ENCODE data around the gene ABCD2.
"Not testable (repeated sequence)": the region's sequence is repeated elsewhere in the genome, so short reads cannot be mapped to it uniquely, and the experiment has no call there.

Gene ABCD2

DNA sequence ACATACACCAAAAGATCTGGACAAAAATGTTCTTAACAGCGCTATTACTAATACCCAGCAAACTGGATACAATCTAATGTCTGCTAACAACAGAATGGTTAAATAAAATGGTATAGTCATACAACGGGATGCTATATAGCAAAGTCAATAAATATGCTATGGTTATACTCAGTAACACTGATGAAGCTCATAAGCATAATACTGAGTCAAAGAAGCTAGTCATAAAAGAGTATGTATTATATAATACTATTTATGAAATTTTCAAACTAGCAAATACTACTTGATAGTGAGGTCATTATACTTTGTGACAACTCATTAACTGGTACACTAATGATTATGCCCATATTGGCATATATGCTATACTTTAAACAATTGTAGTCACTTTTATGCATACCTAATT is 7.4 kb downstream of the ABCD2 start:
- no peak for DNase-seq (ENCODE audit: low read depth)

GRCh38 chr12:39611818-39612217 is 7.8 kb downstream of the ABCD2 start:
- no peak for DNase-seq (ENCODE audit: low read depth)

- no peak for DNase-seq (ENCODE audit: low read depth)
Measured at GRCh38 chr12:39610436-39611025, 9.1 kb downstream of the ABCD2 start.

- DNase-seq (ENCODE audit: low read depth), result no peak
Measured at GRCh38 chr12:39606712-39607423, 12.7 kb downstream of the ABCD2 start.

GRCh38 chr12:39605996-39606395 is 13.6 kb downstream of the ABCD2 start:
- DNase-seq (ENCODE audit: low read depth), result no peak

GRCh38 chr12:39605501-39605900 is 14.1 kb downstream of the ABCD2 start:
- DNase-seq (ENCODE audit: low read depth), result no peak

DNA sequence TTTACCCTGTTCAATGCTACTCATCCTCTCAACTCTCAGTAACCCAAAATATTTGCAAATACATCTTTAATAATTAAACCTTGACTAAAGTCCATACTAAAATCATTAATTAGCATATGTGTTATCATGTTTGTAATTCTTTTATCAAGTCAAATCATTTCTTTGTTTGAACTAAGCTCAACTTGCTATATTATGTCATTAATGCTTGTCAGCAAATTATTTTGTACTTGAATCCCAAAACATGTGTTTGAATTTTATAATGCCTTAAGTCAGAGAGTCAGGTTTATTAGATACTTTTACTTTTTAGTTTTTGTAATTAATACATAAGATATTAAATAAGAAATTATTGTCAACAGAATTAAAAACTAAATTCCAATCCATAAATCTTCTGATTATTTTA is 16.5 kb downstream of the ABCD2 start:
- no peak for DNase-seq (ENCODE audit: low read depth)

DNA sequence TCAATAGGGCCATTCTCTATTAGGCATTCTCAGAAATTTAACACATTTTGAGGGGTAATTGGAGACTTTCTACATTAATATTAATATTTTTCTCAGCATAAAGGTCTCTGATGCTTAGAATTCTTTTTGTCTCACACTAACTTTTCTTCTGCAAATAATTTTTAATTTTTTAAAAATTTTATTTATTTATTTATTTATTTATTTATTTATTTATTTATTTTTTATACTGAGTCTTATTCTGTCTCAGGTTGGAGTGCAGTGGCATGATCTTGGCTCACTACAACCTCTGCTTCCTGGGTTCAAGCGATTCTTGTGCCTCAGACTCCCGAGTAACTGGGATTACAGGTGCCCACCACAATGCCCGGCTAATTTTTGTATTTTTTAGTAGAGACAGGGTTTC is 17.7 kb downstream of the ABCD2 start:
- DNase-seq (ENCODE audit: low read depth), result not testable (repeated sequence)

GRCh38 chr12:39595928-39596327 is 23.7 kb downstream of the ABCD2 start:
- no peak for DNase-seq (ENCODE audit: low read depth)

- DNase-seq (ENCODE audit: low read depth), result no peak
Measured at GRCh38 chr12:39592295-39592694, 27.3 kb downstream of the ABCD2 start.

GRCh38 chr12:39588348-39588747 is 31.3 kb downstream of the ABCD2 start:
- no peak for DNase-seq (ENCODE audit: low read depth)

DNA sequence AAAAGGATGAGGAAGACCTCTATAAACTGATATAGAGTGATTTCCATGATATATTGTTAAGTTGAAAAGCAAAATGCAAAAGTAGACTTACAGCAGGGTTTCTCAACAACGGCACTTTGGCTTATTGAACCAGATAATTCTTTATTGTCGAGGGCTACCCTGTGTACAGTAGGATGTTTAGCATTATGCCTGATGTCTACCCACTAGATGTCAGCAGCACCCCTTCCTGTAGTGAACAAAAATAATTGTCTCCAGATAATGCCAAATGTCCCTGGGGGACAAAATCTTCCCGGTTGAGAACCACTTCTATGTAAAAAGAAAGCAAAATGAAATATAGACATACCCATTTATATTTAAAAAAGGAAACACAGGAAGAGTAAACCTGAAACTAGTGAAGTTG is 32.4 kb downstream of the ABCD2 start:
- no peak for DNase-seq (ENCODE audit: low read depth)

DNA sequence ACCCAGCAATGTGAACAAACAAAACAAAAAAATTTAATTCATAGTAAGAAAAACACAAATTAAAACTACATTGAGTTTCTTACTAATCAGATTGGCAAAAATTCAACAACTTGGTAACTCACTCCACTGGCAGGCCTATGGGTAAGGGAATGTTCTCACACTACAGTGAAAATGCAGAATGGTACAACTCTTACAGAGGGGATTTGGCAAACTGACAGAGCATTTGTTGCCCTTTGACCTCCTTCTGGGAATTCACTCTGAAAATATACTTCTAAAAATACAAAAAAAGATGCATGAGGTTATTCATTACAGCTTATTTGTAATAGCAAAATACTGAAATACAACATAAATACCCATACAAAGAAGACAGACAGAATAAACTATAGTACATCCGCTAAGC is 32.8 kb downstream of the ABCD2 start:
- DNase-seq (ENCODE audit: low read depth), result no peak

- DNase-seq (ENCODE audit: low read depth), result no peak
Measured at GRCh38 chr12:39581592-39581991, 38.0 kb downstream of the ABCD2 start.

GRCh38 chr12:39575498-39575875 is 44.1 kb downstream of the ABCD2 start:
- DNase-seq (ENCODE audit: low read depth), result no peak

DNA sequence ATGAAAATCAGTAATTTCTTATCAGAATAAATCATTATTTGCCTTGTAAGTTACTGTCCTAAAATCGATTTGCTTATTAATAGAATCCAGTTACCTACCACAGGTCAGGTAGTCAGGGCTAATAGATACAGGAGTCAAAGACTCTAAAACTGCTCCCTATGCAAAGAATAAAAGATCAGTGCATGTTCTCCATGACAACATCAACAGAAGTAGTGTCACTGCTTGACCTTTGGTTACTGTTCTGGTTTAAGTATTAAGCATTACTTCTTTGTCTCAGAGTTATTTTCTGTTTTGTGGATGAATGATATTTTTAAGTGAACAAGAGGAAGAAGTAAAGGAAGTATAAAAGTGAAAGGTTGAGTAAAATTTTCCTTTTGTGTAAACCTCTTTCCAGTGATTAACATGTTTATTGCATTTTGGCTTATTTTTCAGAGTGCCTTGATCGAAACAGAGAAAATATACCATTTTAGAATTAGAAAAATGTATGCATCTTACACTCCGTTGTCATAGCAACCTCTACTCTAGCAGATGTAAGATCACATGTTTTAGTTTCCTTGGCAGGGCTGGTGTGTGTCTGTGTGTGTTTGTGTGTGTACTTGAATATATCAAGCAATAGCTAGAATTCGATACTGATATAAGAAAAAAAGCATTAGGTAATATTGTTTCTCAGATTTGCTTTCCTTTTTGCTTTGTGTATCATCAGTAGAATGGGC is 44.7 kb downstream of the ABCD2 start:
- no peak for DNase-seq (ENCODE audit: low read depth)

GRCh38 chr12:39574378-39574777 is 45.2 kb downstream of the ABCD2 start:
- no peak for DNase-seq (ENCODE audit: low read depth)

GRCh38 chr12:39573971-39574370 is 45.6 kb downstream of the ABCD2 start:
- DNase-seq (ENCODE audit: low read depth), result no peak

DNA sequence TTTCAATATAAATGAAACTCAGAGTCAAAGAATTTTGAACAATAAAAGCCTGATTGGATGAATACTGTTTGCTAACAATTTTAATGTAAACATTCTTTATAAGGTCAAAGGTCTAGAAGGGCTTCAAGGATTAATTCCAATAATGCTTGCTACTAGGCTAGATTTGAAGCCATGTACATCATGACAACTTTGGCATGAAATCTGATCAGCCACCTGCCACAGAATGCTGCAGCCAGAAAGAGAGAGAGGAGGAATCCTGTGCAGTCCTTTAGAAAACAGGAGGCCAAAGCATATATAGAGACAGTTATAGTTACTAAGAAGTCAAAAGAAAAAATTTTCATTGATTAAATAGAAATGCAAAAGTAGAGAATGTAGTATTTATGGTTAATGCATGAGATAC is 47.1 kb downstream of the ABCD2 start:
- no peak for DNase-seq (ENCODE audit: low read depth)

GRCh38 chr12:39571351-39571750 is 48.3 kb downstream of the ABCD2 start:
- no peak for DNase-seq (ENCODE audit: low read depth)

DNA sequence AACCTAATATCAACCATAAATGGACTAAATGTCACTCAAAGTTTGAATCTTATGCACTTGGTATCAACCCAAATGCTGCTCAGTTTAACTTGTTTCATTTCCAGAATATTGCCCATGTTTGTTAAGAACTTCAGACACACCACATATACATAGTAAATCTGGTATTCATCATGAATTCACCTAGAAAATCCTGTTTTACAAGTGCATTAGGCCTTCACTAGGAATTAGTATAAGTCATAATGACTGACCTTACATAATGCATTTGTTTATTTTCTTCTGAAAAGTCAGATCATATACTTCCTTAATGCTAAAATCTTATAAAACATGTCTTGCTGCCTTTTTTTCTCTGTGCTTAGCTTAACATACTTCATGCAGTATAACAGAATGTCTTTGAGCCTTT is 66.1 kb downstream of the ABCD2 start:
- no peak for DNase-seq (ENCODE audit: low read depth)

- not testable (repeated sequence) for DNase-seq (ENCODE audit: low read depth)
Measured at GRCh38 chr12:39544211-39544610, 75.4 kb downstream of the ABCD2 start.

DNA sequence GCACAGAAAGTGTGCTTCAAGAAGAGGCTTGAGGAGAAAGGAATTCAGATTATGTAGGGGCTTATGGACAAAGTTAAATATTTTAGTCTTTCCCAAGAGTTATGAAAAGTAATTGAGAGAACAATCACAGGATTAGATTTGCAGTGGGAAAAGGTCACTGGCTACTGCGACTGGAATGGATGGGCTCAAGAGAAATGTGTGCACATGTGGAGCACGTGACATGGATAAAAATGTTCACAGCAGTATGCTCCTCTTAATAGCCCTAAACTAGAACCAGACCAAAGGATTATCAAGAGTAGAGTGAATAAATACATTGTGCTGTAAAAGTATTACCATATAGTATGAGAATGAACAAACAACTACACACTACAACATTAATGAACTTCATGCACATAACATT is 78.1 kb downstream of the ABCD2 start:
- no peak for DNase-seq (ENCODE audit: low read depth)

Data from CMK (cell line).